Endothelial cell of umbilical vein (primary cell): Measurements from ENCODE around the gene PML. TPM values are rescaled to one million over a fixed set of nuclear protein-coding genes. Genes with fewer than 3 reads are reported as not detected.

Experiments used
- BruUV-seq: library from RNA; stranded (reverse); fragments of 400-500 nt; replicated peaks from 2 replicates; lab custom pipeline; 2021; lab: Mats Ljungman, UMichigan
- CTCF ChIA-PET: fragments of 300-600, 350-600 bp; sonication (Branson Sonifier 250); formaldehyde crosslinking; loops from one replicate; lab custom pipeline; 2021; ENCODE audit warnings: antibody characterized with exemption, inconsistent platforms; lab: Charles Lee
- POLR2A ChIA-PET: fragments of 300-600, 350-600 bp; sonication (Branson Sonifier 250); formaldehyde crosslinking; loops from one replicate; lab custom pipeline; 2021; ENCODE audit warnings: antibody characterized with exemption, inconsistent platforms; lab: Charles Lee
- DNase-seq: peaks from one replicate; pipeline ENCODE4 v3.0.0-alpha.2; 2011; ENCODE audit warnings: low read depth, low spot score
- FAIRE-seq: peaks from 2 replicates; lab custom pipeline; 2011; peaks lifted over from hg19 to GRCh38; lab: Jason Lieb, UNC
- H2AFZ ChIP-seq: 2 replicates; pipeline ENCODE4 v1.6.0; 2012; ENCODE audit warnings: low read depth, low read length, control low read depth, inconsistent platforms
- H3K27ac ChIP-seq: 2 replicates; pipeline ENCODE4 v1.5.1; 2011; ENCODE audit warnings: low read depth, mild to moderate bottlenecking, control low read depth, low read length, moderate library complexity; ENCODE audit not compliant: insufficient read depth
- H3K27me3 ChIP-seq, 2 experiments: 2 replicates each; pipeline versions ENCODE4 v1.6.0 to v1.6.1; 2011; ENCODE audit warnings: low read length in 2 of 2, mixed read lengths in 1 of 2; ENCODE audit not compliant: control insufficient read depth in 2 of 2, insufficient read depth in 2 of 2
- H3K36me3 ChIP-seq, 2 experiments: 2 replicates in 1 of 2; 3 replicates in 1 of 2; pipeline ENCODE4 v1.5.1; 2011; ENCODE audit warnings: low read length in 2 of 2, mild to moderate bottlenecking in 1 of 2, moderate library complexity in 1 of 2; ENCODE audit not compliant: control insufficient read depth in 2 of 2, insufficient read depth in 2 of 2; ENCODE audit errors: extremely low read depth in 1 of 2
- H3K4me1 ChIP-seq: 3 replicates; pipeline ENCODE4 v1.5.1; 2011; ENCODE audit warnings: mild to moderate bottlenecking, low read length; ENCODE audit not compliant: control insufficient read depth, insufficient read depth; ENCODE audit errors: extremely low read depth
- H3K4me2 ChIP-seq: 2 replicates; pipeline ENCODE4 v1.6.1; 2011; ENCODE audit warnings: low read length, control low read depth, mixed read lengths; ENCODE audit not compliant: insufficient read depth
- H3K4me3 ChIP-seq, 3 experiments: fragments of 200-600 bp in 1 of 3; sonication (generic), shearing (Covaris generic) in 1 of 3; replicated peaks in 1 of 3; 2 replicates each; pipeline ENCODE4 v1.5.1; 2011 to 2016; ENCODE audit warnings: control low read depth in 3 of 3, low read length in 3 of 3, mild to moderate bottlenecking in 2 of 3, inconsistent platforms in 1 of 3, low read depth in 1 of 3, moderate library complexity in 1 of 3; ENCODE audit not compliant: insufficient read depth in 1 of 3
- H3K79me2 ChIP-seq: 2 replicates; pipeline ENCODE4 v1.6.0; 2012; ENCODE audit warnings: low read length, inconsistent platforms; ENCODE audit not compliant: control insufficient read depth, insufficient read depth
- H3K9ac ChIP-seq: replicated peaks from 2 replicates; pipeline ENCODE3; 2011; ENCODE audit warnings: low read length, control low read depth; ENCODE audit not compliant: insufficient read depth; ENCODE audit errors: extremely low read depth
- H3K9me1 ChIP-seq: replicated peaks from 3 replicates; pipeline ENCODE4 v1.6.0; 2011; ENCODE audit warnings: mild to moderate bottlenecking, low read length; ENCODE audit not compliant: control insufficient read depth, insufficient read depth; ENCODE audit errors: extremely low read depth
- H3K9me3 ChIP-seq: replicated peaks from 2 replicates; pipeline ENCODE4 v1.5.1; 2012; ENCODE audit warnings: low read length, inconsistent platforms; ENCODE audit not compliant: control insufficient read depth, insufficient read depth
- H4K20me1 ChIP-seq: replicated peaks from 2 replicates; pipeline ENCODE3; 2011; ENCODE audit warnings: mild to moderate bottlenecking, low read length; ENCODE audit not compliant: control insufficient read depth, insufficient read depth; ENCODE audit errors: extremely low read depth
- CTCF ChIP-seq, 2 donors: IDR thresholded peaks; 1 replicate in 1 of 2; 2 replicates in 1 of 2; pipeline ENCODE4 v1.5.1; 2011; ENCODE audit warnings: low read length in 2 of 2, mild to moderate bottlenecking in 2 of 2, moderate library complexity in 2 of 2, control low read depth in 1 of 2, inconsistent platforms in 1 of 2, low read depth in 1 of 2; ENCODE audit not compliant: insufficient read depth in 1 of 2; ENCODE audit errors: extremely low read depth in 1 of 2
- EZH2 ChIP-seq: IDR thresholded peaks from 2 replicates; pipeline ENCODE4 v1.6.1; 2012; ENCODE audit warnings: borderline replicate concordance, low read depth, mild to moderate bottlenecking, moderate library complexity, low read length, inconsistent platforms; ENCODE audit not compliant: severe bottlenecking
- FOS ChIP-seq: IDR thresholded peaks from 2 replicates; pipeline ENCODE4 v1.6.1; 2011; ENCODE audit warnings: mild to moderate bottlenecking, low read length, moderate library complexity, borderline replicate concordance; ENCODE audit not compliant: insufficient read depth
- GATA2 ChIP-seq: IDR thresholded peaks from 2 replicates; pipeline ENCODE4 v1.7.0; 2011; ENCODE audit warnings: low read depth, mild to moderate bottlenecking, moderate library complexity, mixed read lengths, low read length; ENCODE audit not compliant: insufficient read length, insufficient read depth
- JUN ChIP-seq: IDR thresholded peaks from 2 replicates; pipeline ENCODE4 v1.6.1; 2011; ENCODE audit warnings: borderline replicate concordance, low read depth; ENCODE audit not compliant: insufficient read length, insufficient read depth
- MAX ChIP-seq: IDR thresholded peaks from 2 replicates; pipeline ENCODE4 v1.6.1; 2011; ENCODE audit not compliant: insufficient read depth, insufficient read length
- MYC ChIP-seq: IDR thresholded peaks from one replicate; pipeline ENCODE4 v1.6.1; 2011; ENCODE audit warnings: mild to moderate bottlenecking, low read depth, low read length
- POLR2A ChIP-seq: IDR thresholded peaks from 2 replicates; pipeline ENCODE4 v1.6.1; 2012; ENCODE audit warnings: low read depth, mild to moderate bottlenecking, control low read depth, low read length
- POLR2AphosphoS5 ChIP-seq: IDR thresholded peaks from 2 replicates; pipeline ENCODE4 v1.6.1; 2012; ENCODE audit warnings: low read depth, mild to moderate bottlenecking, control low read depth, low read length, moderate library complexity; ENCODE audit not compliant: insufficient read depth
- dilution Hi-C: fragments of 300-500 bp; cut with MboI; formaldehyde crosslinking; loops from one replicate; pipeline ENCODE4 v1.15.0; 2019; ENCODE audit warnings: low sequenced_read_pairs; ENCODE audit not compliant: extremely low pct_ligation_motif_present
- intact Hi-C: fragments of 100-400 bp; cut with micrococcal nuclease; formaldehyde crosslinking; loops from one replicate; pipeline ENCODE4 v1.10.0; 2022
- polyA plus RNA-seq, 4 experiments: library from polyadenylated mRNA; depleted of rRNA in 3 of 4; stranded (reverse) in 3 of 4; unstranded in 1 of 4; fragments of >200 nt; gene quantifications; 2 replicates each; pipeline versions ENCODE4 v1.2.1 to v1.2.3, GENCODE V29; 2011 to 2012; ENCODE audit warnings: missing spikeins in 1 of 4
- total RNA-seq: library from RNA; stranded (reverse); gene quantifications from 2 replicates; pipeline ENCODE4 v1.2.3, GENCODE V29; 2021

PML gene
- total and polyA plus RNA-seq, 2 donors (not counting 3 experiments of a cell fraction or from before 2014, with no cell fraction given) = 30.4 to 79.6 TPM

- Histone ChIP-seq H3K4me2 (no peak overlapping the region), H3K9me1 (no peaks in the 10 kb centered on the region), H4K20me1 (no peaks in the 10 kb centered on the region), H3K9ac (no peak overlapping the region), H3K4me1 (peaks cover 15% of the 10 kb centered on the region), H3K27ac (no peak overlapping the region), H3K27me3 (no peaks in the 10 kb centered on the region), H3K79me2 (no peaks in the 10 kb centered on the region), H3K9me3 (no peaks in the 10 kb centered on the region), H2AFZ (no peak overlapping the region), H3K36me3 (no peaks in the 10 kb centered on the region), H3K4me3 (no peak overlapping the region)
- TF ChIP-seq MAX (no peak), EZH2 (no peak), FOS (no peak), POLR2AphosphoS5 (no peak), JUN (no peak), POLR2A (no peak), MYC (no peak), GATA2 (no peak), CTCF (IDR thresholded peaks at IDR 0.05; ENCODE audit: extremely low read depth in 1 of 2, insufficient read depth in 1 of 2, low read depth in 1 of 2, low read length in 2 of 2) (no peak)
- BruUV-seq = no TSS peak
- intact Hi-C loops (loop anchor here (5.0 kb wide), 3 partner anchors 178 to 368 kb away; partner anchors contain the start of gene ISLR2), dilution Hi-C loops (no loop called here)
- DNase-seq (no peak), FAIRE-seq (no peak)
- POLR2A ChIA-PET = no interaction called here
- CTCF ChIA-PET = interaction anchor here (1.4 to 6.9 kb wide), 2 partner anchors 13 to 18 kb away, joined by 6 to 217 read pairs; no protein-coding TSS in a partner anchor
Measured at GRCh38 chr15:73954188-73955145, 40.0 kb upstream of the PML start.
